Right lobe of liver (tissue), 4 donors: ENCODE data around the gene MYL7.

Source experiments
- CTCF ChIP-seq, 4 donors: fragments of 200-600 bp in 3 of 4; fragments of 450-650 bp in 1 of 4; IDR thresholded peaks; one replicate each; pipeline versions ENCODE4 v1.5.1 to v1.8.0; 2016 to 2022; ENCODE audit warnings: antibody characterized with exemption in 4 of 4, mild to moderate bottlenecking in 2 of 4
- POLR2A ChIP-seq: fragments of 450-650 bp; IDR thresholded peaks from one replicate; pipeline ENCODE4 v1.6.1; 2017; ENCODE audit warnings: antibody characterized with exemption, mild to moderate bottlenecking
- donor health status: DM: no; HTN: no; CAD: no.
- donor health status: DM: no; HTN: no; CAD: no.
- donor health status: DM: no; HTN: yes; CAD: no.

GRCh38 chr7:44112997-44113763 is 28.0 kb downstream of the MYL7 start:
- TF ChIP-seq CTCF (IDR thresholded peaks at IDR 0.05): no peak
- TF ChIP-seq POLR2A: no peak
